Central memory CD8-positive, alpha-beta T cell (primary cell): Measurements from ENCODE around the gene ZMYND8.
"Not testable (repeated sequence)": the region's sequence is repeated elsewhere in the genome, so short reads cannot be mapped to it uniquely, and the experiment has no call there.

Experiments used
- ATAC-seq: fragments of 150-1000 bp; cut with Tn5 transposase; replicated peaks from 2 replicates; pipeline ENCODE4 v1.10.0; 2022; ENCODE audit warnings: mild to moderate bottlenecking, moderate FRiP score, moderate number of reproducible peaks; ENCODE audit not compliant: poor library complexity, severe bottlenecking; ENCODE audit errors: extremely low read depth
- DNase-seq, 2 donors: peaks; one replicate each; pipeline ENCODE4 v3.0.0; 2021; ENCODE audit warnings: low spot score in 2 of 2
- H3K27ac Mint-ChIP-seq: one replicate; pipeline ENCODE4 v1.8.0; 2022; ENCODE audit warnings: low read depth, mild to moderate bottlenecking, moderate library complexity, mixed read lengths
- H3K27me3 Mint-ChIP-seq: one replicate; pipeline ENCODE4 v1.8.0; 2022; ENCODE audit warnings: mixed read lengths
- H3K36me3 Mint-ChIP-seq: one replicate; pipeline ENCODE4 v1.8.0; 2022; ENCODE audit warnings: mild to moderate bottlenecking, moderate library complexity, mixed read lengths; ENCODE audit not compliant: insufficient read depth
- H3K4me1 Mint-ChIP-seq: one replicate; pipeline ENCODE4 v1.8.0; 2022; ENCODE audit warnings: mixed read lengths
- H3K4me3 Mint-ChIP-seq: one replicate; pipeline ENCODE4 v1.8.0; 2022; ENCODE audit warnings: mild to moderate bottlenecking, moderate library complexity, mixed read lengths
- H3K9me3 Mint-ChIP-seq: one replicate; pipeline ENCODE4 v1.8.0; 2022; ENCODE audit warnings: mixed read lengths

ZMYND8 gene

DNA sequence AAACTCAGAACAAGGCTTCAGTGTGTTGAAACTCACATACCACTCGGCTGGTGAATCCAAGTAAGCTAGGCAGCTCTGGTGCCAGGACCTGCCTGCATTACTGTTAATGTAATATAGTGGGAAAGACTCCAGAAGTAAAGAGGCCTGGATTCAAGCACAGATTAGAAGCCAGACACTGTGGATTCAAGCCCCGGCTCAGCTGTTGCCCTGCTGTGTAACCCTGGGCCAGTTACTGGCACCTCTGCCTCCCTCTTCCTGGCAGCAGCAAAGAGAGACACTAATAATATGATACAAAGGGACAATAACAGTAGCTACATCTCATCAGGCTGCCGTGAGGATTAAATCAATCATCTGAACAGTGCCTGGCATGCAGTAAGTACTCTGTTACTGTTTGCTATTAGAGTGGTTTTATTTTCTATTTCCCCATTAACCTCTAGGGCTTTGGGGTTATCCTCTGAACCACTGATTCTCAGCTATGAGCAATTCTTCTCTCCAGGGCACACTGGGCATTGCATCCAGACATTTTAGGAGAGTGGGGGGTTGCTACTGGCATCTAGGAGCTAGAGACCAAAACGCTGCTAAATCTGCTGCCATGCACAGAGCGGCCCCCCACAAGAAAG, 92.9 kb downstream of the ZMYND8 start:
- DNase-seq, result no peak
- Mint-ChIP-seq H3K4me3 (no peak overlapping the region), H3K27me3 (no peaks in the 10 kb centered on the region), H3K9me3 (no peaks in the 10 kb centered on the region), H3K4me1 (peaks cover 22% of the 10 kb centered on the region), H3K36me3 (peaks cover 14% of the 10 kb centered on the region), H3K27ac (no peak overlapping the region)
- ATAC-seq, result no peak

DNA sequence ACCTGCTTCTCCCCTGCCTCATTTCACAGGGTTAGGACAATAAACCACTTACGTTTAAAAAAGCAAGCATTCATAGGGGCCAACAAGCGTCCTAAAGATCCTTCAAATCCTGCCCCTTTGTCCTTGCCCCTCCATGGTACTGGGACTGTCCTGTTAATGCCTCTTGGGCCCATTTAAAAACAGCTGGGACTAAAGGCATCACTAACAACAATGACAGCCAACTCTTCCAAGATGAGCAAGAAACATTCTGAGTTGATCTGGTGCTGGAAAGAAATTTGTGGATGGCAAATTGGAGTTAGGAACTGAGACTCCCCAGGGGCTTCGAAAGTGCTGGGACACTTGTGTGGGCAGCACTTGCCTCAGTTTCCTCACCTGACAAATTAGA, 93.4 kb downstream of the ZMYND8 start:
- DNase-seq (no peak), ATAC-seq (no peak)
- no peaks in the 10 kb centered on the region for H3K27me3 Mint-ChIP-seq
- H3K36me3 Mint-ChIP-seq, result peaks cover 17% of the 10 kb centered on the region
- H3K9me3 Mint-ChIP-seq, result no peaks in the 10 kb centered on the region
- H3K27ac Mint-ChIP-seq, result no peak overlapping the region
- H3K4me3 Mint-ChIP-seq, result no peak overlapping the region
- H3K4me1 Mint-ChIP-seq, result peaks cover 27% of the 10 kb centered on the region

DNA sequence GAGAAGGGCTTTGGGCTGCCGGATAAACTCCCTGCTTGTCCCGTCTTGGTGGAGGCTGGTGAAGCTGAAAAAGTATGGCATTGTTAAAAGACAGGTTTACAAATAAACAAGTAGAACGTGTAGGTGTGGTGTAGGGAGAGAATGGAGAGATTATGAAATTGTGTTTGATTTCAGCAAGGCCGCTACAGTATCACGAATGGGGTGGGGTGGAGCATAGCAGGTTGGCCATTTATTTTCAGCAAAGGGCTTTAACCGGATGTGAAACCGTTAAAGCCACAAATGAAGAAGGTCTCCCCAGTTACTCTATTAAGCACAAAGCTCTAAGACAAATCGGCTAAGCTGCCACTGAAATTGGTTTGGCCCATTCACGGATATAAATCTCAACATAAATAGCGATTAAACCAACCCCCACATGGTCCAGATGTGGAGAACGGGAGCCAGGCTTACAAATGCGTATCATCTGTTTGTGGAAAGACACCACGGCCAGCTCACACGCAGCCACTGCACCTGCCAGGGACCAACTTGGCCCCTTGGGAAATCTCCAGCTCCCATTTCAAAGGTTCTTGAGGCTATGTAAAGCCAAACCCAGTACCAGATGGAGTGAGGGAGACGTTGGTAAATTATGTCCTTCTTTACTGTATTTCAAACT, 94.0 kb downstream of the ZMYND8 start:
- DNase-seq, result no peak
- Mint-ChIP-seq H3K36me3 (peaks cover 12% of the 10 kb centered on the region), H3K9me3 (no peaks in the 10 kb centered on the region), H3K27me3 (no peaks in the 10 kb centered on the region), H3K27ac (no peak overlapping the region), H3K4me1 (peaks cover 23% of the 10 kb centered on the region), H3K4me3 (no peak overlapping the region)
- ATAC-seq, result no peak

DNA sequence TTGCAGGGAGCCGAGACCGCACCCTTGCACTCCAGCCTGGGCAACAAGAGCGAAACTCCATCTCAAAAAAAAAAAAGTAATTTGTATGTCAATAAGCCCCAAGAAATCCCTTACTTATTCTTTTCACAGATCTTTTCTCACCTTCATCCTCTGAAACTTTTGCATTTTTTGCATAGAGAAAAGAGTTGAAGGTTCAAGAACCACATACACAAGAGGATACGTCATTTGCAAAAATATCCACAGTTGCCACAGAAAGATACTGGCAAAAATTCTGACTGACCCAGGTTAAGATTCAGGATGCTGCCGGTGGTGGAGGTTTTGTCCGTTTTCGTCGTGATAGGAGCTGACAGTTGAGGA, 94.5 kb downstream of the ZMYND8 start:
- Mint-ChIP-seq H3K36me3 (peaks cover 12% of the 10 kb centered on the region), H3K4me1 (peaks cover 22% of the 10 kb centered on the region), H3K9me3 (no peaks in the 10 kb centered on the region), H3K27ac (no peak overlapping the region), H3K27me3 (no peaks in the 10 kb centered on the region), H3K4me3 (no peak overlapping the region)
- ATAC-seq (no peak), DNase-seq (no peak)

DNA sequence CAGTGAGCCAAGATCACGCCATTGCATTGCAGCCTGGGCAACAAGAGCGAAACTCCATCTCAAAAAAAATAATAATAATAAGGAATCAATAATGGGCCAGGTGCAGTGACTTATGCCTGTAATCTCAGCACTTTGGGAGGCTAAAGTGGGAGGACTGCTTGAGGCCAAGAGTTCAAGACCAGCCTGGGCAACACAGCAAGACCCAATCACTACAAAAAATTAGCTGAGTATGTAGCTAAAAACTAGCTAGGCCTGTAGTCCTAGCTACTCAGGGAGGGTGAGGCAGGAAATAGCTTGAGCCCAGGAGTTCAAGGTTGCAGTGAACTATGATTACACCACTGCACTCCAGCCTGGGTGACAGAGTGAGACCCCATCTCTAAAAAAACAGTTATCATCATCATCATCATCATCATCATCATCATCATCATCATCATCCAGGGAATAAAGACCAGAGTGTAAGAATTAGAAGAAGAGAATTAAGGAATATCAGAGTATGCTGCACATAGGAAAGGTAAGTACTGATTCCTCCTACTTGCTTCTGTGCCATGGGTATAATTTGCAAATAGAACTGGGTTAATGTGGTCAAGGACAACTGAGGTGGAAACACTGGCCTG, 95.2 kb downstream of the ZMYND8 start:
- peaks cover 22% of the 10 kb centered on the region for H3K4me1 Mint-ChIP-seq
- not testable (repeated sequence) for ATAC-seq, DNase-seq, H3K9me3 Mint-ChIP-seq, H3K27ac Mint-ChIP-seq, H3K4me3 Mint-ChIP-seq, H3K27me3 Mint-ChIP-seq
- H3K36me3 Mint-ChIP-seq, result peaks cover 12% of the 10 kb centered on the region

DNA sequence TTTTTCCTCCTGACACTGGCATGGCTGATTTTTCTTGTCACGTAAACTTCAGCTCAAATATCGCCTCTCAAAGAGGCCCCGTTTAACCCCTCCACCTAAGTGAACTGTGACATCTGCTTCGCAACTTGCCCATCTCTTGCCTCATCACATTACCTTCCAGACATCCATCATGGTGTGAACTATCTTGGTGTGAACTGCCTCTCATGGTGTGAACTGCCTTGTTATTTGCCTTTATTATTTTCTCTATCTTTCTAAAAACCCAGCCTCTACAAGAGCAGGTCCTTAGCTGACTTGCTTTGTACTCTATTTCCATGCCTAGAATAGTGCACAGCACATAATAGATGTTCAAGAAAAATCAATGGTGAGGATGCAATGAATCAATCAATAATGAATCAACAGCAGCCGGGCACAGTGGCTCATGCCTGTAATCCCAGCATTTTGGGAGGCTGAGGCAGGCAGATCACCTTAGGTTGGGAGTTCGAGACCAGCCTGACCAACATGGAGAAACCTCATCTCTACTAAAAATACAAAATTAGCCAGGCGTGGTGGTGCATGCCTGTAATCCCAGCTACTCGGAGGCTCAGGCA, 95.9 kb downstream of the ZMYND8 start:
- H3K27ac Mint-ChIP-seq, ATAC-seq, DNase-seq, H3K9me3 Mint-ChIP-seq, H3K27me3 Mint-ChIP-seq, H3K4me3 Mint-ChIP-seq: not testable (repeated sequence)
- Mint-ChIP-seq H3K36me3 (peaks cover 12% of the 10 kb centered on the region), H3K4me1 (peaks cover 22% of the 10 kb centered on the region)

DNA sequence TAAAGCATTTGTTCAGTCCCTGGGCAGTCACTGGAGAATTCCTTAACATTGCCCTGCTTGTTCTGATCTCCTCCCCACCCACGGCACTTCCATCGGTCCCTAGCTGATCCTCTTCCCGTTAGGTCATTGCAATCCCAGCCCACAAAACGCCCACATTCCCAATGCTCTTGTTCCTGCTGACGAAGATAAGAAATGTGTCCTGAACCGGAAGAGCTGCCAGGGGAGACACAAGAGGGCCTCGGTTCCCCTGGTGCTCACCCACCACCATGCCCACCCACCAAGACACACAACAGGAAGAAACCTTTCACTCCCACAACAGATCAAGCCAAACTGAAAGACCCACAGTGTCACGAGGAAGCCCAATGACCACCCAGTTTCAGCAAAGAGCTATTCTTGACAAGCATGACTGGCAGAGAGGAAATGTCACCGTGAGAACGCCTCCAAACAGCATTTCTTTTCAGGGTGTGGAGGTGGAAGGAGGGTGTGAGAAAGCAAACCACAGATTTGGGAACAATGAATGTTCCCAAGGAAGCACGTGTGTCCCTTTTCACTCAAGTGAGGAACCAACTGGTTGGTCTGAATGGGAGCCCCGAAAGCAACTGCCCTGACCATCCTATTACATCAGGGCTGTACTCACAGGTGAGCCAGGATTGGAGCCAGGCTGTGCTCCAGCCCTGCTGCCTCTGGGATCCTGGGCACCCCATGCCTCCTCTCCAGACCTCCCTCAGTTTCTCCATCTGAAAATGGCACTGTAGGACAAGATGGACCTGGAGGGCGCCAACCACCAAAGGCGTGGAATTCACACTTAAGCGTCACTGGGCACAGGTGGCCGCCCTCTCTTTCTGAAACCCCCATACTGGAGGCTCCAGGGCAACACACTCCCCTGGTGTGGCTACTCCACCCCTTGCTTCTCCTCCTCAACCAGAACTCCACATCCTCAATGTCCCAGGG, 97.5 kb downstream of the ZMYND8 start:
- Mint-ChIP-seq H3K4me1 (peaks cover 22% of the 10 kb centered on the region), H3K27me3 (no peaks in the 10 kb centered on the region), H3K4me3 (no peak overlapping the region), H3K27ac (peak overlapping the region; percentile 56), H3K9me3 (no peaks in the 10 kb centered on the region), H3K36me3 (peaks cover 16% of the 10 kb centered on the region)
- no peak for DNase-seq
- no peak for ATAC-seq

DNA sequence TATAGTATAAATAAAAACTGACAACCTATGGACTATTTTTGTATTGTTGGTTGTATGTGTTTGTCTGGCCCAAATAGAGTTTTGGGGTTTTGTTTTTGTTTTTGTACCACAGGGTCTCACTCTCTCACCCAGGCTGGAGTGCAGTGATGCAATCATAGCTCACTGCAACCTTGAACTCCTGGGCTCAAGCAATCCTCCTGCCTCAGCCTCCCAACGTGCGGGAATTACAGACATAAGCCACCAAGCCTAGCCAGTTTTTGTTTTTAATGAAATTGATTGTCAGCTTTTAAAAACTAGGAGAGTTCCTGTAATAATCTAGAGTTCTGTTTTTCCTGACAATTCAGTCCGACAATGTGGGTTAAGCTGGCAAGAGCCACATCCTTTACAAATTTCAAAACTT, 98.7 kb downstream of the ZMYND8 start:
- Mint-ChIP-seq H3K27me3 (no peaks in the 10 kb centered on the region), H3K9me3 (no peaks in the 10 kb centered on the region), H3K4me1 (peaks cover 22% of the 10 kb centered on the region), H3K4me3 (no peak overlapping the region), H3K27ac (no peak overlapping the region), H3K36me3 (peaks cover 27% of the 10 kb centered on the region)
- ATAC-seq (no peak), DNase-seq (no peak)

DNA sequence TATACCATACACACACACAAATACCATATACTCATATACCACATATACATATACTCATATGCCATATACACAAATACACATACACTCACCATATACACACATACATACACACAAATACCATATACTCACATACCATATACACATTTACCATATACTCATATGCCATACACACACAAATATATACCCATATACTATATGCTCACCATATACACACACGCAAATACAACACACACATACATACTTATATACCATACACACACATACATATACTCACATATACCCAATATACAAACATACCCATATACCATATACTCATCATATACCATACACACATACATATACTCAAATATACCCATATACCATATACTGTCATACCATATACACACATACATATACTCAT, 99.2 kb downstream of the ZMYND8 start:
- DNase-seq (no peak), ATAC-seq (no peak)
- no peak overlapping the region for H3K4me3 Mint-ChIP-seq
- no peaks in the 10 kb centered on the region for H3K9me3 Mint-ChIP-seq
- peaks cover 22% of the 10 kb centered on the region for H3K4me1 Mint-ChIP-seq
- peaks cover 27% of the 10 kb centered on the region for H3K36me3 Mint-ChIP-seq
- no peak overlapping the region for H3K27ac Mint-ChIP-seq
- H3K27me3 Mint-ChIP-seq, result no peaks in the 10 kb centered on the region

DNA sequence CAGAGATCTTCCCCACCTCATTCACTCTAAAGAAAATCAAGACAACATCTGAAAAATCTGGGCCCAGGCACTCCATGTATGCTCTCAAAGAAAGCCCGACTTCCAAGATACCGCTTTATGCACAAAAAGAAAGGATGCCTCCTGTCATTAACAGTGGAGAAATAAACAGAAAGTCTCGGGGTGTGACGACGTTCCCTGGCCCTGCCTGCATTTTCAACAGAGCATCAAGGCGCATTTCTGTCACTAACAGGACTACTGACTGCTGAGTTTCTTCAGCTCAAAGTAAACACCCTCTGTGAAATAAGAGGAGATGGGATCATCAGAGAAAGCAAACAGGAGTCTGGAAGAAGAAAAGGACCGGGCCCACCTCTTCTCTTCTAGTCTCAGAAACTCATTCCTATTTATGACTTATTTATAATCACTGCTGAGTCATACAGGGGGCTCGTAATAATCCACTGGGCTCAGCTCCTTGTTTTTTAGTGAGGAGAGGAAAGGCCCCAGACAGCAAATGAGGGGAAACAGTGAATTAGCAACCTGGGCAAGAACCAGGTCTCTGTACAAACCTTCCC, 99.7 kb downstream of the ZMYND8 start:
- Mint-ChIP-seq H3K36me3 (peaks cover 25% of the 10 kb centered on the region), H3K27ac (no peak overlapping the region), H3K9me3 (no peaks in the 10 kb centered on the region), H3K4me3 (no peak overlapping the region), H3K4me1 (peaks cover 22% of the 10 kb centered on the region), H3K27me3 (no peaks in the 10 kb centered on the region)
- no peak for DNase-seq
- ATAC-seq, result no peak

DNA sequence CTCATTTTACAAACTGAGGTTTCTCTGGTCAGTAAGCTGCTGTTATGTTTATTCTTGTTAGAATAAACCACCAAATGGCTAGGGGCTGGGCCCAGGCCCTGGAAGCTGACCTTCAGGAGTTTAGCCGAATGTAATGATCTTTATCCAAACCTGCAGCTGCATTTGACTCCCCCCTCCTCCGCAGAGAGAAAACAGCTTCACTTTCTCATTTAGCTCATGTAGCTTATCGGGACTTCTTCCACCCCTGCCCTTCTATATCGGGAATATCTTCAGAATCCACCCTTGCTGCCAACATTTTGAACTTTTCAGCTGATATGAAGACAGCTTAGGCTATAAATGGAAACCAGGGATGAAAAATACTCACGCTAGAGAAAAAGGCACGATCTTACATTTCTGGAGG, 102.6 kb downstream of the ZMYND8 start:
- ATAC-seq, result no peak
- Mint-ChIP-seq H3K4me3 (no peak overlapping the region), H3K36me3 (peaks cover 27% of the 10 kb centered on the region), H3K27me3 (no peaks in the 10 kb centered on the region), H3K4me1 (peaks cover 9% of the 10 kb centered on the region), H3K9me3 (no peaks in the 10 kb centered on the region), H3K27ac (no peak overlapping the region)
- no peak for DNase-seq

DNA sequence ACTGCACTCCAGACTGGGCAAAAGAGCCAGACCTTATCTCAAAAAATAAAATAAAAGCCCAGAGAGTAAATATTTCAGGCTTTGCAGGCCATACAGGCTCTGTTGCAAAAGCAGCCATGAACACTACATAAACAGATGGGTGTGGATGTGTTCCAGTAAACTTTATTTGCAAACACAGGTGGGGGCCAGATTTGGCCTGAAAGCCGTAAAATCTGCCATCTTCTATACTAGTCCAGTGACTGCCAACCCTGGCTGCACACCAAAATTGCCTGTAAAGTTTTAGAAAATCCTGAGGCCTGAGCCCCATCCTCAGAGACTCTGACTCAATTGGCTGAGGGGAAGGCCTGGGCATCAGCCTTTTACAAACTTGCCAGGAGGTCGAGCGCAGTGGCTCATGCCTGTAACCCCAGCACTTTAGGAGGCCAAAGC, 103.6 kb downstream of the ZMYND8 start:
- Mint-ChIP-seq H3K9me3 (no peaks in the 10 kb centered on the region), H3K36me3 (peaks cover 24% of the 10 kb centered on the region), H3K27me3 (no peaks in the 10 kb centered on the region), H3K4me1 (no peaks in the 10 kb centered on the region), H3K4me3 (no peak overlapping the region), H3K27ac (no peak overlapping the region)
- DNase-seq (no peak), ATAC-seq (no peak)
